Smooth muscle cell of the brain vasculature (primary cell): ENCODE data around the gene CRYGD.
"Not testable (repeated sequence)": the region's sequence is repeated elsewhere in the genome, so short reads cannot be mapped to it uniquely, and the experiment has no call there.

Experiments
- DNase-seq: peaks from one replicate; pipeline ENCODE4 v3.0.0-alpha.2; 2012; ENCODE audit warnings: low read depth, low spot score

The CRYGD gene

GRCh38 chr2:208129744-208130711 is 5.7 kb upstream of the CRYGD start, which contains the start of gene CRYGC:
Gene CRYGC (minus strand): TSS chr2:208129828. CDS start chr2:208129792, 36 bp downstream.
- no peak for DNase-seq

- DNase-seq, result no peak
Measured at GRCh38 chr2:208128136-208128535, 3.8 kb upstream of the CRYGD start.

GRCh38 chr2:208127090-208127489 is 2.8 kb upstream of the CRYGD start:
- DNase-seq, result no peak

GRCh38 chr2:208125251-208125650 is 927 bp upstream of the CRYGD start:
- DNase-seq, result no peak

GRCh38 chr2:208122248-208122647 is 2.1 kb downstream of the CRYGD start:
- DNase-seq, result no peak

GRCh38 chr2:208118918-208119317 is 5.4 kb downstream of the CRYGD start:
- DNase-seq, result no peak

- DNase-seq, result not testable (repeated sequence)
Measured at GRCh38 chr2:208117390-208117789, 6.9 kb downstream of the CRYGD start.

- DNase-seq, result no peak
Measured at GRCh38 chr2:208112969-208113368, 11.4 kb downstream of the CRYGD start.

- DNase-seq, result not testable (repeated sequence)
Measured at GRCh38 chr2:208112273-208112745, 12.0 kb downstream of the CRYGD start.

- DNase-seq, result no peak
Measured at GRCh38 chr2:208103616-208104015, 20.7 kb downstream of the CRYGD start.

GRCh38 chr2:208101716-208102631 is 22.4 kb downstream of the CRYGD start:
- DNase-seq, result no peak

GRCh38 chr2:208099682-208100470 is 24.4 kb downstream of the CRYGD start:
- DNase-seq, result no peak

GRCh38 chr2:208098701-208099100 is 25.6 kb downstream of the CRYGD start:
- not testable (repeated sequence) for DNase-seq

- DNase-seq, result no peak
Measured at GRCh38 chr2:208098267-208098666, 26.1 kb downstream of the CRYGD start.

GRCh38 chr2:208097801-208098200 is 26.5 kb downstream of the CRYGD start:
- DNase-seq, result no peak

GRCh38 chr2:208097313-208097712 is 27.0 kb downstream of the CRYGD start:
- DNase-seq, result no peak

- no peak for DNase-seq
Measured at GRCh38 chr2:208096080-208096479, 28.2 kb downstream of the CRYGD start.

- DNase-seq, result no peak
Measured at GRCh38 chr2:208093128-208093527, 31.2 kb downstream of the CRYGD start.

GRCh38 chr2:208092093-208092832 is 32.1 kb downstream of the CRYGD start:
- no peak for DNase-seq

GRCh38 chr2:208090420-208090819 is 33.9 kb downstream of the CRYGD start:
- no peak for DNase-seq
